OCI-LY3 (cell line): ENCODE data around the gene ZGRF1.

ENCODE experiments used
- CTCF ChIP-seq: fragments of 200-600, 300-600 bp; sonication (generic); IDR thresholded peaks from 2 replicates; pipeline ENCODE4 v1.5.1; 2014; ENCODE audit warnings: antibody characterized with exemption, low read length, low read depth
- EZH2phosphoT487 ChIP-seq: fragments of 200-600 bp; shearing (Covaris generic); IDR thresholded peaks from 2 replicates; pipeline ENCODE4 v1.6.1; 2018; ENCODE audit warnings: antibody characterized with exemption, mixed run types, low read depth

DNA sequence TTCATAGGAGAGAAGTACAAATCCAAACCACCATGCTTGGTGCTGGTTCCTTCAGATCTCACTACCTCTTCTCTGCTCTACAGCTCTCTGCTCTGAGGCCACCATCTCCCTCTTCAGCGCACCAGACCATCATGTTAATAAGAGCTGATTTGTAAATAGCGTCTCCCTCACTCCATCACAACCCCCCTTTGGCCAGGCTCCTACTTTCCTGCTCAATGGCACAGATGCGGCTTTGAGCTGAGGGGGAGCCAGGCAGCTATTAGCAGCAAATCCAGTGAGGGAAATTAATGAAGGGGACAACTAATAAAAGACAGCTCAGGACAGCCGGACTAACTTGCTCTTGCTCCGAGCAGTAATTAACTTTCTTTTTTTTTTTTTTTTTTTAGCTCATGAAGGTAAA is 133.8 kb downstream of the ZGRF1 start:
- TF ChIP-seq CTCF: no peak
- no peak for TF ChIP-seq EZH2phosphoT487
